SJCRH30 (cell line): ENCODE measurements around the gene SPEM3. TPM values are rescaled to one million over a fixed set of nuclear protein-coding genes. Genes with fewer than 3 reads are reported as not detected.
A peak's percentile ranks its signal among the peaks of the same experiment; 100 is the strongest.

Experiments used
- DNase-seq, 2 experiments: peaks; one replicate each; pipeline ENCODE4 v3.0.0-alpha.2; 2015 to 2020
- H3K27ac ChIP-seq: fragments of 250-450 bp; sonication (Bioruptor Pico); 2 replicates; pipeline ENCODE4 v1.5.1; 2020; ENCODE audit warnings: mild to moderate bottlenecking, moderate library complexity
- H3K27me3 ChIP-seq: fragments of 250-450 bp; sonication (Bioruptor Pico); 2 replicates; pipeline ENCODE4 v1.5.1; 2020; ENCODE audit warnings: mild to moderate bottlenecking, moderate library complexity
- H3K36me3 ChIP-seq: fragments of 250-450 bp; sonication (Bioruptor Pico); 2 replicates; pipeline ENCODE4 v1.5.1; 2020; ENCODE audit warnings: mild to moderate bottlenecking, moderate library complexity
- H3K4me1 ChIP-seq: fragments of 250-450 bp; sonication (Bioruptor Pico); 2 replicates; pipeline ENCODE4 v1.5.1; 2020; ENCODE audit warnings: mild to moderate bottlenecking, moderate library complexity
- H3K4me3 ChIP-seq: fragments of 250-450 bp; sonication (Bioruptor Pico); 2 replicates; pipeline ENCODE4 v1.5.1; 2020; ENCODE audit warnings: mild to moderate bottlenecking, moderate library complexity
- H3K9me3 ChIP-seq: fragments of 250-450 bp; sonication (Bioruptor Pico); replicated peaks from 2 replicates; pipeline ENCODE4 v1.5.1; 2020; ENCODE audit warnings: mild to moderate bottlenecking, moderate library complexity
- total RNA-seq: library from RNA; depleted of rRNA; stranded (reverse); fragments of >200 nt; shearing (Covaris generic); gene quantifications from 2 replicates; pipeline ENCODE4 v1.2.3, GENCODE V29; 2014

Gene SPEM3
- total RNA-seq, 1 experiment from 2014 or later, result not detected

GRCh38 chr17:7425316-7425715, 3.3 kb upstream of the SPEM3 start, which contains the start of gene SPEM2:
TSS of gene SPEM2 (plus strand) at chr17:7425616. CDS start at chr17:7425689, 73 bp downstream.
- Histone ChIP-seq H3K36me3 (no peaks in the 10 kb centered on the region), H3K27me3 (no peaks in the 10 kb centered on the region), H3K4me1 (no peaks in the 10 kb centered on the region), H3K9me3 (no peaks in the 10 kb centered on the region), H3K4me3 (no peak within 1 kb of the TSS), H3K27ac (no peak within 1 kb of the TSS)
- no peak for DNase-seq

DNA sequence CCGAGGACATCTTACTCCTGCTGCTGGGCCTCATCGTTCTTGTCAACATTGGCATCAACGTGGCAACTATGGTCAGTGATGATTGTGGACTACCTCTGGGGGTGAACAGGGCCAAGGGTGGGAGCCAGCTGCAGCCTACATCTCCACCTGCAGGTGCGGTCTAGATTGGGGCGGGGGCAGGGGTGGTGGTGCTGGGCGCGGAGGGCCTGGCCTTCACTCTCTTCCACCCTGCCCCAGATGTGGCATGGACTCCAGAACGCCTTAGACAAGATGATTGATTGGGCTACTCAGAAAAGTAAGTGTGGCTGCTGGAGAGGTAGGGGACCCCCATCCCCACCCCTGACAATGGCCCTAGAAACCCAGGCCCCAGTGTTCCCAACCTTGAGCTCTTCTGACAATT, 2.9 kb upstream of the SPEM3 start:
- Histone ChIP-seq H3K9me3 (no peaks in the 10 kb centered on the region), H3K27ac (no peak overlapping the region), H3K4me3 (no peak overlapping the region), H3K36me3 (no peaks in the 10 kb centered on the region), H3K27me3 (no peaks in the 10 kb centered on the region), H3K4me1 (no peaks in the 10 kb centered on the region)
- no peak for DNase-seq

DNA sequence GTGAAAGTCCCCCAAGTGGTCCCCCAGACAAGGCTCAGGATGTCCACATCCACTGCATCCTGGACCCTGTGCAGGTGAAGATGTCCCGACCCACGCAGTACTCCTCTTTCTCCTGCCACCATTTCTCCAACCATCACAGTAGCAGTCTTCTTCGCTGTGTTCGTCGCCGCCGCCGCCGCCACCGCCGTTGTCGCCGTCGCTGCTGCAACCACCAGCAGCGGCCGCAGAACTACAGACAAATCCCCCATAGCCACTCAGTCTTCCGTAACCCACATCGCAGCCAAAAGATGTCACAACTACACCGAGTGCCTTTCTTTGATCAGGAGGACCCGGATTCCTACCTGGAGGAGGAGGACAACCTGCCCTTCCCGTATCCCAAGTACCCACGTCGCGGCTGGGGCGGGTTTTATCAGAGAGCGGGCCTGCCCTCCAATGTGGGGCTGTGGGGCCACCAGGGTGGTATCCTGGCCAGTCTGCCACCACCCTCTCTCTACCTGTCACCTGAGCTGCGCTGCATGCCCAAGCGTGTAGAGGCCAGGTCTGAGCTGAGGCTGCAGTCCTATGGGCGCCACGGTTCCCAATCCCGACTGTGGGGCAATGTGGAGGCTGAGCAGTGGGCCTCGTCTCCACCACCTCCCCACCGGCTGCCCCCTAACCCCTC, 2.3 kb upstream of the SPEM3 start:
- H3K27me3 ChIP-seq, result no peaks in the 10 kb centered on the region
- DNase-seq, result no peak
- H3K4me3 ChIP-seq, result no peak overlapping the region
- H3K4me1 ChIP-seq, result no peaks in the 10 kb centered on the region
- H3K27ac ChIP-seq, result no peak overlapping the region
- no peaks in the 10 kb centered on the region for H3K36me3 ChIP-seq
- H3K9me3 ChIP-seq, result no peaks in the 10 kb centered on the region

DNA sequence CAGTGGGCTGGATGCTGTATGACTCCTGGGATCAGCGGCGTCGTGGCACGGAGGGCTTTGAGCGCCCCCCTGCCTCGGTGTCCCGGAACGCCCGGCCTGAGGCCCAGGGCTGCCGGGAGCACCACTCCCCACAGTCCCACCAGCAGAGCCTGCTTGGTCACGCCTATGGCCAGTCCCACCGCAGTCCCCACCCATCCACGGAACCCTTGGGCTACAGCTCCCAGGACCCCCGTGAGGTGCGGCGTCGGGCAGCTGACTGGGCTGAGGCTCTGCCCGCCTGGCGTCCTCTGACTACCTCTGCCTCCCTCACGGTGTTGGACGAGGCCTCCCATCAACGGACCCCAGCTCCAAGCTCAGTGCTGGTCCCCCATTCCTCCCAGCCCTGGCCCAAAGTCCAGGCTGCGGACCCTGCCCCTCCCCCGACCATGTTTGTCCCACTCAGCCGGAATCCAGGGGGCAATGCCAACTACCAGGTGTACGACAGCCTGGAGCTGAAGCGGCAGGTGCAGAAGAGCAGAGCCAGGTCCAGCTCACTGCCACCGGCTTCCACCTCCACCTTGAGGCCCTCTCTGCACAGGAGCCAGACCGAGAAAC, 1.7 kb upstream of the SPEM3 start:
- Histone ChIP-seq H3K36me3 (no peaks in the 10 kb centered on the region), H3K4me3 (no peak overlapping the region), H3K9me3 (no peaks in the 10 kb centered on the region), H3K27ac (no peak overlapping the region), H3K27me3 (no peaks in the 10 kb centered on the region), H3K4me1 (no peaks in the 10 kb centered on the region)
- no peak for DNase-seq

DNA sequence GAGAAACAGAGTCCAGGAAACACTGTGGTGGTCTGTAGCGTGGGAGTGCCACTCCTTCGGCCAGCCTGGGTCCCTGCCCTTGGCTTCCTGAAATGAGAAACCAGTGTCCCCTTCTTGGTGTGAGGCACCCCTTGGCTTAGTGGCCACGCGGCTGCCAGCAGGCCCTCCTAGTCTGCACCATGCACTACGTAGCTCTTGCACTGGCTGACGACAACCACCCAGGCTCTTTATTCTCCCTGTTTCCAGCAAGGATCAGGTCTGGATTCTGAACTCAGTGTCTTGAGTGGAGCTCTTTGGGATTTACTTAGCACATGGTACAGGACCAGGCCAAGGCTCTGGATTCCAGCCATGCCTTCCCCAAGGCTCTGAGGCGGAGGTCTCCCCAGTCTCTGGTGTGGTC, 1.1 kb upstream of the SPEM3 start:
- Histone ChIP-seq H3K27ac (no peak overlapping the region), H3K36me3 (no peaks in the 10 kb centered on the region), H3K9me3 (no peaks in the 10 kb centered on the region), H3K27me3 (no peaks in the 10 kb centered on the region), H3K4me1 (no peaks in the 10 kb centered on the region), H3K4me3 (no peak overlapping the region)
- no peak for DNase-seq

DNA sequence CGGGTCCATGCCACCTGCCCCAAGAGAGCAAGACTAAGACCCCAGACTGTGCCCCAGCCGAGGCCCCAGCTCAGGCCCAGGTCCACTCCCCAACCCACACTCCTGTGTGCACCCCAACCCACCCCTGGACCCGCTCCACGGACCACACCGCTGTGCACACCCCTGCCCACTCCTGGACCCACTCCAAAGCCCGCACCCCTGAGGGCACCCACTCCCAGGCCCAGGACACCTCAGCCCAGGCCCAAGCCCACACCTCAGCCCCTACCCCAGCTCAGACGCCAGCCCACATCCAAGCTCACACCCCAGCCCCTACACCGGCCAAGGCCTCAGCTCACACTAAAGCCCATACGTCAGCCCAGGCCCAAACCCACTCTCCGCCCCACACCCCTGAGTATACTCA, 1.1 kb downstream of the SPEM3 start:
- Histone ChIP-seq H3K9me3 (no peaks in the 10 kb centered on the region), H3K36me3 (no peaks in the 10 kb centered on the region), H3K4me3 (no peak overlapping the region), H3K27ac (no peak overlapping the region), H3K4me1 (no peaks in the 10 kb centered on the region), H3K27me3 (no peaks in the 10 kb centered on the region)
- DNase-seq, result no peak

DNA sequence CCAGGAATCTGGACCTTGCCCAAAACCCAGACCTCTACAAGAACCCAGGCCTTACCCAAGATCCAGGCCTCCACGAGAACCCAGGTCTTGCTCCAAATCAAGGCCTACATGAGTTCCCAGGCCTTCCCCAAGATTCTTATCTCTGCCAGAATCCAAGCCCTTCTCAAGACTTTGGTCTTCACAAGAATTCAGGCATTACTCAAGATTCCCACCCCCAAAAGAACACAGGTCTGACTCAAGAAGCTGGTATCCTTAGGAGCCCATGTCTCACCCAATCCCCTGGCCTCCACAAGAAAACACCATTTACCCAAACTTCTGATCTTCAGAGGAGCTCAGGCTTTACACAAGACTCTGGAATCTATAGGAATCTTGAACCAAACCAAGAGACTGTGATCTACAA, 2.6 kb downstream of the SPEM3 start:
- no peaks in the 10 kb centered on the region for H3K4me1 ChIP-seq
- no peak for DNase-seq
- no peaks in the 10 kb centered on the region for H3K9me3 ChIP-seq
- no peaks in the 10 kb centered on the region for H3K36me3 ChIP-seq
- H3K27me3 ChIP-seq, result no peaks in the 10 kb centered on the region
- no peak overlapping the region for H3K4me3 ChIP-seq
- H3K27ac ChIP-seq, result no peak overlapping the region

GRCh38 chr17:7432296-7432695, 3.6 kb downstream of the SPEM3 start:
- H3K9me3 ChIP-seq, result no peaks in the 10 kb centered on the region
- no peaks in the 10 kb centered on the region for H3K36me3 ChIP-seq
- H3K27ac ChIP-seq, result no peak overlapping the region
- H3K4me3 ChIP-seq, result no peak overlapping the region
- H3K27me3 ChIP-seq, result no peaks in the 10 kb centered on the region
- DNase-seq, result no peak
- H3K4me1 ChIP-seq, result no peaks in the 10 kb centered on the region

- Histone ChIP-seq H3K4me1 (no peaks in the 10 kb centered on the region), H3K4me3 (no peak overlapping the region), H3K9me3 (no peaks in the 10 kb centered on the region), H3K36me3 (no peaks in the 10 kb centered on the region), H3K27me3 (no peaks in the 10 kb centered on the region), H3K27ac (no peak overlapping the region)
- no peak for DNase-seq
Observed at GRCh38 chr17:7435676-7436555, 7.3 kb downstream of the SPEM3 start.

GRCh38 chr17:7436556-7437368, 8.1 kb downstream of the SPEM3 start:
- Histone ChIP-seq H3K4me1 (peaks cover 3% of the 10 kb centered on the region; the same call in 1 of the 2 replicates), H3K27me3 (no peaks in the 10 kb centered on the region), H3K4me3 (no peak overlapping the region), H3K36me3 (no peaks in the 10 kb centered on the region), H3K9me3 (no peaks in the 10 kb centered on the region), H3K27ac (no peak overlapping the region)
- peak; percentile 17 to 36 for DNase-seq

GRCh38 chr17:7437369-7437863, 8.8 kb downstream of the SPEM3 start:
- H3K27ac ChIP-seq, result no peak overlapping the region
- H3K4me1 ChIP-seq, result peaks cover 3% of the 10 kb centered on the region; the same call in 1 of the 2 replicates
- no peak for DNase-seq
- H3K27me3 ChIP-seq, result no peaks in the 10 kb centered on the region
- no peaks in the 10 kb centered on the region for H3K36me3 ChIP-seq
- no peak overlapping the region for H3K4me3 ChIP-seq
- no peaks in the 10 kb centered on the region for H3K9me3 ChIP-seq

DNA sequence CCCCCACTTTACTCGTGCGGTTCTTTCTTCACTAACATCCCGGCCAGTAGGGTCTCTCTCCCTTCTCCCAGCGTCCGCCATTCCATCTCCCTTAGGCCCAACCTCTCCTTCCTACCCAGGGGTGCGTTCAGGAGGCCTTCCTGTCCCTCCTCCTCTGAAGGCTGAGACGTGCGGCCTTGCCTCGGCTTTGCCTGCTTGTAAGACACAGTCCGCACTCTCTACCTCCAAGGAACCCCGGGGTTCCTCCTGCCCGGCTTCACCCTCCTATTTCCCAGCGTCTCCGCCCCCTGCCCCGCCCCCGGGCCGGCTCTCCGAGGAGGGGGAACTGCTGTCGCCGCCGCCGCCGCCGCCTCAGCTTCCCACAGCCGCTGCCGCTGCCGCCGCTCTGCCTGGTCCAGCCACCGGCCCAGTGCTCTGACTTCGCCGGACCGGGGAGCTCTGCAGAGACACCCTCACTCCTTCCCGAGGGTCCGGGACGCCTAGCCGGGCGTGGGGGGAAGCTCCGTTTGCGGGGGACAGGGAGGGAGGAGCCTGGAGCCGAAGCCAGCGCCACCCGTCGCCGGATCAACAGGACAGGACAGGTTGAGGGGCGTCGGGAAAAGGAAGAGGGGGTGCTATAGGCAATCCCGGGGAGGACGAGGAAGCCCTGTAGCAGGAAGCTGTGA, 9.4 kb downstream of the SPEM3 start:
- H3K9me3 ChIP-seq, result no peaks in the 10 kb centered on the region
- H3K4me1 ChIP-seq, result peaks cover 3% of the 10 kb centered on the region; the same call in 1 of the 2 replicates
- H3K27me3 ChIP-seq, result no peaks in the 10 kb centered on the region
- no peak overlapping the region for H3K27ac ChIP-seq
- no peak for DNase-seq
- no peaks in the 10 kb centered on the region for H3K36me3 ChIP-seq
- no peak overlapping the region for H3K4me3 ChIP-seq

DNA sequence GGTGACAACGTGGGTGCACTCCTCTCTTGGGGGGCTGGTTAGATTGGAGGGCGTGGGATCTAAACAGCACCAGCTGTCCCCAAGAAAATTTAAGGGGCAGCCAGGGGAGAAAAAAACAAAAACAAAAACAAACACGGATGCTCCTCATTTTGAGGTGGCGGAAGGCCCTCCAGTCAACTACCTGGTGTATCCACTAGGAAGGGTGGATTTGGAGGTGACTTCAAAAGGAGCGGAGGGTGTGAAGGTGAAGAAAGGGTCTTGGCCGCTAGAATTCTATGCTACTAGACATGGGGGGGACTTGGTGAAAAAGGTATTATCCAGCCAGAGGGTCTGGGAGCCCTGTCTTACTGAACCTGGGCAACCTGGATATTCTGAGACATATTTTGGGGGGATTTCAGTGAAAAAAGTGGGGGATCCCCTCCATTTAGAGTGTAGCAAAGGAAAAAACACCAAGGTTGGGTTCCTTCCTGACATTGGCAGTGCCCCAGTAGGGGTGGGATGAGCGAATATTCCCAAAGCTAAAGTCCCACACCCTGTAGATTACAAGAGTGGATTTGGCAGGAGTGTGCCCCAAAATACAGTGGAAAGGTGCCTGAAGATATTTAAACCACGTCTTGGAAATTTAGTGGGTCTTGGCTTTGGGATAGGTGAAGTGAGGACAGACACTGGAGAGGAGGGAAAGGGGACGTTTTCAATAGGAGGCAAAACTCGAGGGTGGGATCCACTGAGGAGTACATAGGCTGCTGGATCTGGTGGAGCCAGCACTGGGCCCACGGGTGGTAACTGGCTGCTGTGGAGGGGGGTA, 10.2 kb downstream of the SPEM3 start:
- H3K4me1 ChIP-seq, result peaks cover 7% of the 10 kb centered on the region
- H3K27ac ChIP-seq, result no peak overlapping the region

More for the DNA sequence above, 10.2 kb downstream of the SPEM3 start:
- peak overlapping the region; percentile 71; the same call in 1 of the 2 replicates for H3K4me3 ChIP-seq
- H3K27me3 ChIP-seq, result no peaks in the 10 kb centered on the region
- no peak for DNase-seq
- no peaks in the 10 kb centered on the region for H3K36me3 ChIP-seq
- H3K9me3 ChIP-seq, result no peaks in the 10 kb centered on the region
